ENCODE data around the gene SMAD6.
"Not testable (repeated sequence)": the region's sequence is repeated elsewhere in the genome, so short reads cannot be mapped to it uniquely, and the experiment has no call there.

Gene SMAD6

DNA sequence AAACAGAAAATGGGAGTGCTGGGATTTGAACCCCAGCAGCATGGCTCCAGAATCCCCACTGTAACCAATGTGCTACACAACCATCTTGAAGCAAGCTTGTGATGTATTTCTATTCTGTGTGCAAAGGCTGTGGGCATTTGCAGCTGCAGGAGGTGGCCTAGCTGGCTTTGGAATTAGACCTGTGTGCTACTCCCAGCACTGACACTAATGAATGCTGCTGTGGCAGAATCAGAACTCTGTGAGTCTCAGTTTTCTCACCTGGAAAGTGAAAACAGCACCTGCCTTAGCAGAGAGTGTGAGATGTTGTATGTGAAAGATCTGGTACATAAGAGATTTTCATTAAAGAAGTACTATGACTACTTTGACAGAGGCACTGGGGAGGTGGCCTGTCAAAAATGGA lies 21.5 kb upstream of the SMAD6 start:
- H3K4me3 ChIP-seq (ENCODE audit: low read length), result no peak overlapping the region
- DNase-seq (ENCODE audit: low read depth), result no peak
- TF ChIP-seq, protein P1, sequence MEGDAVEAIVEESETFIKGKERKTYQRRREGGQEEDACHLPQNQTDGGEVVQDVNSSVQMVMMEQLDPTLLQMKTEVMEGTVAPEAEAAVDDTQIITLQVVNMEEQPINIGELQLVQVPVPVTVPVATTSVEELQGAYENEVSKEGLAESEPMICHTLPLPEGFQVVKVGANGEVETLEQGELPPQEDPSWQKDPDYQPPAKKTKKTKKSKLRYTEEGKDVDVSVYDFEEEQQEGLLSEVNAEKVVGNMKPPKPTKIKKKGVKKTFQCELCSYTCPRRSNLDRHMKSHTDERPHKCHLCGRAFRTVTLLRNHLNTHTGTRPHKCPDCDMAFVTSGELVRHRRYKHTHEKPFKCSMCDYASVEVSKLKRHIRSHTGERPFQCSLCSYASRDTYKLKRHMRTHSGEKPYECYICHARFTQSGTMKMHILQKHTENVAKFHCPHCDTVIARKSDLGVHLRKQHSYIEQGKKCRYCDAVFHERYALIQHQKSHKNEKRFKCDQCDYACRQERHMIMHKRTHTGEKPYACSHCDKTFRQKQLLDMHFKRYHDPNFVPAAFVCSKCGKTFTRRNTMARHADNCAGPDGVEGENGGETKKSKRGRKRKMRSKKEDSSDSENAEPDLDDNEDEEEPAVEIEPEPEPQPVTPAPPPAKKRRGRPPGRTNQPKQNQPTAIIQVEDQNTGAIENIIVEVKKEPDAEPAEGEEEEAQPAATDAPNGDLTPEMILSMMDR (IDR thresholded peaks at IDR 0.05; ENCODE audit: insufficient read depth, low read depth, low read length, missing control alignments), result no peak

DNA sequence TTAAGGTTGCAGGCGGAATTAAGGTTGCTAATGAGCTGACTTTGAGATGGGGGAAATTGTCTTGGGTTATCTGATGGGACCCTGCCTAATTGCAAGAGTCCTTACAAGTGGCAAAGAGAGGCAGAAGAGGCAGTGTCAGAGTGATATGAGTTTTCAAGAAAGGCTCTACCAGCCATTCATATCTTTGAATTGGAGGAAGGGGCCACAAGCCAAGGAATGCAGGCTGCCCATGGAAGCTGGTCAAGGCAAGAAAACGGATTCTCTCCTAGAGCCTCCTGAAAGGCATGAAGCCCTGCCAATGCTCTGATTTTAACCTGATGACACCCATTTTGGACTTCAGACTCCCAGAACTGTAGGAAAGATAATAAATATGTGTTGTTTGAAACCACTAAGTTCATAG lies 20.6 kb upstream of the SMAD6 start:
- no peak for DNase-seq (ENCODE audit: low read depth)
- TF ChIP-seq, protein P1 (IDR thresholded peaks at IDR 0.05; ENCODE audit: insufficient read depth, low read depth, low read length, missing control alignments), result no peak
- H3K4me3 ChIP-seq (ENCODE audit: low read length), result no peak overlapping the region

DNA sequence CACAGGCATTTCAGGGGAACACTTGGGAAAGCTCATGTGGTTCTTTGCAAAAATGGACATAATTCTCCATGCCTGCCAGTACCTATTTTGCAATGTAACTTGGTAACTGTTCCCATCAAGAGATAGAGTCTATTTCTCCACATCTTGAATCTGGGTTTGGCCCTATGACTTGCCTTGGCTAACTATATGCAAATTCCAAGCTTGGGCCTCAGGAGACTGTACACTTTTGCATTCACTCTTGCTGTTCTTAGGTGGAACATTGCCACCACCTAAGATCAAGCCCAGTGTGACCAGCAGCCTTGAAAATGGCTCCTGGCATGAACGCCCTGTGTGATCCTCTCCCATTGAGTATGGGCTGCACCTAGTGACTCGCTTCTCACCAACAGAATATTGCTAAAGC lies 19.8 kb upstream of the SMAD6 start:
- no peak overlapping the region for H3K4me3 ChIP-seq (ENCODE audit: low read length)
- no peak for DNase-seq (ENCODE audit: low read depth)
- TF ChIP-seq, protein P1 (IDR thresholded peaks at IDR 0.05; ENCODE audit: insufficient read depth, low read depth, low read length, missing control alignments), result no peak

DNA sequence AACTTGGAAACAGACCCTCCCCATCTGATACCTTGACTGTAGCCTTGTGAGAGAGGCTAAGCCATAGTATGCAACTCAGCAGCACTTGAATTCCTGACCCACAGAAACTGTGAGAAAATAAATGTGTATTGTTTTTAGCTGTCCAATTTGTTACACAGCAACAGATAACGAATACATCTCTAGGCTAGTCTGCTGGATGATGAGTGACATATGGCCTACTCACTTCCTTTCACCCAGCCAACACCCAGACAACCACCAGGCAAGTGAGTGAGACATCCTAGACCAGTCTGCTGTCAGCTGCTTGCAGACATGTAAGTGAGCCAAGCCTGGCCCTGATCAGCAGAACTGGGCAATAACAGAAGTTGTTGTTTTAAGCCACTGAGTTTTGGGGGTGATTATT lies 19.2 kb upstream of the SMAD6 start:
- TF ChIP-seq, protein P1 (IDR thresholded peaks at IDR 0.05; ENCODE audit: insufficient read depth, low read depth, low read length, missing control alignments), result no peak
- DNase-seq (ENCODE audit: low read depth), result peak; percentile 58

DNA sequence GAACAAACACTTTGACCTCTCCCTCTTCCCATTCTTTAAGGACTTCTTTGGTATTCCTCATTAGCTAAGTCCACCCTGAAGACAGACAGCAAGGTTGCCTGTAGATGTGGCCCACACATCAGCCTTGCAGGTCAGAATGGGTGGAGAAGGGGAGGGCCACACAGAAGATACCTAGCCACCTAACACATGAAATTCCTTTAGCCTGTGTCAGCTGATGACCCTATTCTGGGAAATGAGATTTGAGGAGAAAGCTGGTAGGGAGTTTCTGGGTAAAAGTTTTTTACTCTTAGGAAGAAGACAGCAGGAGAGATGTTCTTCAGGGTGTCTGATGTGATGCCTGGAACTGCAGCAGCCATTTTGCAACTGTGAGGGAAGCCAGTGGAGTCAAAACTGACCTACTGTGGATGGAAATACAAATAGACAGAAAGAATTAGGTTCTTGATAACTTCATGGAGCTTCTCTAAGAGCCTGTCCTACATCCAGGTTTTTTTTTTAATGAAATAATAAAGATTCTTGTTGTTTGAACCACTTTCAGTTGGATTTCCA lies 17.8 kb upstream of the SMAD6 start:
- H3K4me3 ChIP-seq (ENCODE audit: low read length), result no peak overlapping the region
- TF ChIP-seq, protein P1 (IDR thresholded peaks at IDR 0.05; ENCODE audit: insufficient read depth, low read depth, low read length, missing control alignments), result no peak
- DNase-seq (ENCODE audit: low read depth), result peak; percentile 29

More for the DNA sequence above, 19.2 kb upstream of the SMAD6 start:
- H3K4me3 ChIP-seq (ENCODE audit: low read length), result no peak overlapping the region

DNA sequence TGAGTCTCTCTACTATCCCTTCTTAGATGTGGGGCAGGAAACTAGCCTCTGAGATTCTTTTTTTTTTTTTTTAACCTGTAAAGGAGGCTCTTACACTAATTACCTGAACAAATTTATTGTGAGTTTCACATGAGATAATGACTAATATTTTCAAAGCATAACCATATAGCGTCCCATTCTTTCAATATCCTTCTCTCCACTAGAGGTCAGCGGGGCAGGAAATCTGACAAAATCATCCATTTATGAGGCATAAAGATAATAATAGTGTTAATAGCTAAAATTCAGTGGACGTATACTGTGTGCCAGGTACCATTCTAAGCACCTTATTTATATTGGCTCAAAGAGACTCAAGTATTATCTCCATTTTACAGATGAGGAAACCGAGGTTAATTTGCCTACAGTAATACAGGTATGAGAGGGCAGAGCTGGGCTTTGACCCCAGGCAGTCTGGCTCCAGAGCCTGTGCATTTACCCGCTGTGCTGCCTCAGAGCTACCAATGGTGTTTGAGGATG lies 16.3 kb upstream of the SMAD6 start:
- no peak for DNase-seq (ENCODE audit: low read depth)
- H3K4me3 ChIP-seq (ENCODE audit: low read length), result no peak overlapping the region
- TF ChIP-seq, protein P1 (IDR thresholded peaks at IDR 0.05; ENCODE audit: insufficient read depth, low read depth, low read length, missing control alignments), result no peak

DNA sequence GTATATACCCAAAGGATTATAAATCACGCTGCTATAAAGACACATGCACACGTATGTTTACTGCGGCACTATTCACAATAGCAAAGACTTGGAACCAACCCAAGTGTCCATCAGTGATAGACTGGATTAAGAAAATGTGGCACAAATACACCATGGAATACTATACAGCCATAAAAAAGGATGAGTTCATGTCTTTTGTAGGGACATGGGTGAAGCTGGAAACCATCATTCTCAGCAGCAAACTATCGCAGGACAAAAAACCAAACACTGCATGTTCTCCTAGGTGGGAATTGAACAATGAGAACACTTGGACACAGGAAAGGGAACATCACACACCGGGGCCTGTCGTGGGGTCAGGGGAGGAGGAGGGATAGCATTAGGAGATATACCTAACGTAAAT lies 11.1 kb upstream of the SMAD6 start:
- H3K4me3 ChIP-seq (ENCODE audit: low read length), result not testable (repeated sequence)

More for the DNA sequence above, 11.1 kb upstream of the SMAD6 start:
- not testable (repeated sequence) for DNase-seq (ENCODE audit: low read depth)
